HG02943 (cell line): Measurements from ENCODE around the gene PNMA8C.

Experiments
- ATAC-seq: cut with Tn5 transposase; IDR thresholded peaks from one replicate; pipeline ENCODE4 v1.9.1; 2021; ENCODE audit warnings: mild to moderate bottlenecking, low read depth, moderate library complexity; ENCODE audit not compliant: unreplicated experiment

PNMA8C gene

GRCh38 chr19:46428239-46429135 is at the start of gene PNMA8C:
PNMA8C (minus strand) TSS chr19:46428936; CDS start chr19:46428359, 577 bp downstream.
- ATAC-seq: no peak

GRCh38 chr19:46475986-46476385 is 47.2 kb upstream of the PNMA8C start:
- no peak for ATAC-seq

DNA sequence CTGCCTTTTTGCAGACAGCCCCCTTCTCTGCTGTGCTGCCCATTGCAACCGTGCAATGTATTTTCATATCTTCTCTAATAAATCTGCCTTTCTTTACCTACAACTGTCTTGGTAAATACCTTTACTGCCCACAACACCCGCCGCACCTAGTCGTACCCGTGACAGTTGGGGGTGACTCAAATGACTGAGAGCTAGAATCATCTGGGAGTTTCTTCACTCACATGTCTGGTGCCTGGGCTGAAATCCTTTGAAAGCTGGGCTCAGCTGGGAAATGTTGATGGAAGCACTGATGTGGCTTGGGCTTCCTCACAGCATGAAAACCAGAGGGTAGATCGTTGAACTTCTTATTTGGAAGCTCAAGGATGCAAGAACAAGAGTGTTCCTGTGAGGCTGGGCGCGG is 45.5 kb upstream of the PNMA8C start:
- ATAC-seq: no peak

DNA sequence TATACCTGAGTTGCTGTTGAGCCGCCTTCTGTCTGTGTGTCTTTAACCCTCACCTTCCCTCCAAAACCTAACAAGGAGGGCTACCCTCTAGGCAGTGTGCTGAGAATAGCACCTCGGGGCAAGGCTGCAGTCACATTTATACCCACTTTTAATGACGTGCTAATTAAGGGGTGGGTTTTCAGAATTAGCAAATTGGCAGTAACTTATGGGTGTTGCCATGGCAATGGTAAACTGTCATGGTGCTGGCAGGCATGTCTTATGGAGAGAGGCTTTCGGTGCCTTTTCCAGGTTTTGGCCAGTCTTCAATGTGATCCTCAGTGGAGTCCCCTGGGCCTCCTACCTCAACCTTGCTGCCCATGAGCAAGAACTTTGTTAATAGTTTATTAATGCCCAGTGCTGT is 43.9 kb upstream of the PNMA8C start:
- ATAC-seq: no peak

GRCh38 chr19:46471811-46472543 is 43.2 kb upstream of the PNMA8C start:
- no peak for ATAC-seq

- no peak for ATAC-seq
Observed at GRCh38 chr19:46471116-46471733, 42.5 kb upstream of the PNMA8C start, which contains the start of gene PNMA8A. PNMA8A (minus strand) TSS chr19:46471563; CDS start chr19:46471035, 528 bp downstream.

DNA sequence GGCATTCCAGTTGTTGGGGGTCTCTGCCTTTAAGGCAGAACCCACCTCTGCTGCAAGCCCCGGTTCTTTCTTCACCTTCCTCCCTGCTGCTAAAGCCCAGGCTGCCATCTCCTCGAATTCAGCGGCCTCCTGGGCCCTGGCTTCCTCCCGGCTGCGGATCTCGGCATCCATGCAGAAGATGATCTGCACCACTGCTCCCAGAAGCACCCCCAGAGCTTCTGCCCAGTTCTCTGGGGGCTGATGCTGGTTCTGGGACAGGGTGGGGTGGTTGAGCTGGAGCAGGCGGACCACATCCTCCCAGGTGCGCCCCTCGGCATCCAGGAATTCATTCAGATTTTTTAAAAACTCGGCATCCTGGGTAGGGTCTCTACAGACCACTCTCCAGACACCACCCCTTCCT is 41.6 kb upstream of the PNMA8C start:
- no peak for ATAC-seq

DNA sequence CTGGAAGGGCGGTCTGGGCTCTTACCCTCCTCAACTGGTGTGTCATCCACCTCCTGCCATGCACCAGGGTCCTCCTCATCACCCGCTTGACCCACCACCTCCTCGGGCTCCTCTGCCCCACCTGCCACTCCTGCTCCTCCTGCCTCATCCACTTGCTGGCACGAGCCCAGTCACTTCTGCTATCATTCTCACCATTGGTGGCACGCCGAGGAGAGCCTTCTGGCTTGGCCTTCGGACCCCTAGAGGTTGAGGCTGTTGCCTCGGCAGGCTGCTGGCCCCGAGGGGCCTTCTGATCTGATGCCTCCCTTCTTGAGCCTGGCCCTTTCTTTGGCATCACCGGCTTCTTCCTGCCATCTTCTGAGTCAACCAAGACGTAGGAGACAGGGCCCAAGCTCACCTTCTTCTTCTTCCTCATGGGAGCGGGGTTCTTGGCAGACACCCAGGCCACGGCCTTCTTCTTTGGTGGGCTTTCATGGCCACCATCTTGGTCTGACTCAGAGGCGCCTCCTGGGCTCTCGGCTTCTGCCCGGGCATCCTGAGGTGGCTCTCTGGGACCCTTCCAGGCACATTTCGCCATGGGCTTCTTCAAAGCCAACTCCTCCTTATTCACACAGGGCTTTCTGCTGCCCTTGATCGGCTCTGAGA is 40.9 kb upstream of the PNMA8C start:
- no peak for ATAC-seq

DNA sequence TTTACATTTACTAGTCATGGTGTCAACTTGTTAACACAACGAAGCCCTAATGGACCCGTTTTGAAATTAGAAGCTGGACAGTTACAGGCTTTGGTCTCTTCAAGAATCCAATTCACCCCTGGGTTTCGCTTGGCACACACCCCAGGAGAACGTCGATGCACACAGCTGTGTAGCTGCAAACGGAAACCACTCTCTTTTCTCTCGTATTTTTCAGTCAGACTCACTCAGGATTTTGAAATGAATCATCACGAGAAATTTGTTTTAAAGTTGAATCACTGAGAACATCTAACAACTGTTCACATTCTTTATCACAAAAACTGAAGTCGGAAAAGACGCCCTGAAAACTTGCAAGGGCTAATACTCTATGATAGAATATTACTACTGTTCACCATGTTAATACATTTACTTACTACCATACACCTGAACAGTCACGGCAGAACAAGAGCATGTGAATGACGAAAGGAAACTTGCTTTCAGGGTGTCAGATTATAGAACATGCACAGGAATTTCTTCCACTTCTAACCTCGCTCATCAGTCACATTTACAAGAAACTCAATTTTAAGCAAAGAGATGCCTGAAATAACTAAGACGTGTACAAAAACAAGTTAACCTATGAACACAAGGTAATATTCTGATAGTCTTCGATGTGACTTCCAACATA is 37.9 kb upstream of the PNMA8C start:
- ATAC-seq: no peak

DNA sequence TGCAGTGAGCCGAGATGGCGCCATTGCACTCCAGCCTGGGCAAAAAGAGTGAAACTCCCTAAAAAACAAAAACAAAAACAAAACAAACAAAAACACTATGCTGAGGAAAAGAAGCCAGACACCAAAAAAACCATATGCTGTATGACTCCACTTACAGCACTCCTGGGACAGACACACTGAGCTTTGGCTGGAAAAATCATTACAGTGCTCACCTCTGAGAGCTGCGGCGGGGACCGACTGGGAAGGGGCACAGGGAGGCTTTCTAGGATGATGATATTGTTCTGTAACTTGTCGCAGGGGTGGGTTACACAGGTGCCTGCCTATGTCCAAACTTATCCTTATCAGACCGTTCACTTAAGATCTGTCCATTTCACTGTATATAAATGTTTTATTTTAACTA is 34.8 kb upstream of the PNMA8C start:
- ATAC-seq: no peak

- ATAC-seq: no peak
Observed at GRCh38 chr19:46461537-46461936, 32.8 kb upstream of the PNMA8C start.

- ATAC-seq: no peak
Observed at GRCh38 chr19:46460981-46461380, 32.2 kb upstream of the PNMA8C start.

DNA sequence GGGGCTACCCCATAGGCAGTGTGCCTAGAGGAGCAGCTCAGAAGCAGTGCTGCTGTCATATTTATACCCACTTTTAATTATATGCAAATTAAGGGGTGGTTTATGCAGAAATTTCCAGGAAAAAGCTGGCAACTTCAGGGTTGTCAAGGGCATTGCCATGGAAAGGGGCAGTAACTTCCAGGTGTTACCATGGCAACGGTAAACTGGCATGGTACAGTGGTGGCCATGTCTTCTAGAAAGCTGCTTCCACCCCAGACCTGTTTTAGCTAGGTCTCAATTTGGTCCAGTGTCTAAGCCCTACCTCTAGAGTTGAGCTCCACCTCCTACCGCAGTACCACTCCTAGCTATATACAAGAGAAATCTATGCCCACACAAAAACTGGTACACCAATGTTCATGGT is 31.3 kb upstream of the PNMA8C start:
- ATAC-seq: no peak

DNA sequence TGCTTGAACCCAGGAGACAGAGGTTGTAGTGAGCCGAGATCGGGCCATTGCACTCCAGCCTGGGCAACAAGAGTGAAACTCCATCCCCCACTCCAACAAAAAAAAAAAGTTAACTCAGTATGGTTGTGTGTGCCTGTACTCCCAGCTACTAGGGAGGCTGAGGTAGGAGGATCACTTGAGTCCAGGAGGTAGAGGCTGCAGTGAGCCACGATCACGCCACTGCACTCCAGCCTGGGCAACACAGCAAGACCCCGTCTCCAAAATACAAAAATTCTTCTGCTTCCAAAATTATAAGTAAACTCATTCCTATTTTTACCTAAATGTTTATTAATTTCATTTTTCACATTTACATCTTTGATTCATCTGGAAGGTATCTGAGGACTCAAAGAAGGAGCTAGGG is 28.2 kb upstream of the PNMA8C start:
- no peak for ATAC-seq

DNA sequence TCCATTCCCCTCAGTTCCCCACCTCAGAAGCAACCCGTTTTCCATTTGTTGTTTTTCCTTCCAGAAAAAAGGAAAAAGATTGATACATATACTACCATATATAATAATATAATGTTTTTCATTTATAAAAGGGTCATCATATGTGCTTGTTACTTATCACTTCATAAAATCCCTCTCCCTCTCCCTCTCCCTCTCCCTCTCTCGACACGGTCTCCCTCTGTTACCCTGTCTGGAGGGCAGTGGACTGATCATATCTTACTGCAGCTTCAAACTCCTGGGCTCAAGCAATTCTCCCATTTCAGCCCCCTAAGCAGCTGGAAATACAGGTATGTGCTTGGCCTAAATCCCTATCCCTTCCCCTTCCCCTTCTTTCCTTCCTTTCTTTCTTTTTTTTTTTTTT is 25.5 kb upstream of the PNMA8C start:
- ATAC-seq: no peak

DNA sequence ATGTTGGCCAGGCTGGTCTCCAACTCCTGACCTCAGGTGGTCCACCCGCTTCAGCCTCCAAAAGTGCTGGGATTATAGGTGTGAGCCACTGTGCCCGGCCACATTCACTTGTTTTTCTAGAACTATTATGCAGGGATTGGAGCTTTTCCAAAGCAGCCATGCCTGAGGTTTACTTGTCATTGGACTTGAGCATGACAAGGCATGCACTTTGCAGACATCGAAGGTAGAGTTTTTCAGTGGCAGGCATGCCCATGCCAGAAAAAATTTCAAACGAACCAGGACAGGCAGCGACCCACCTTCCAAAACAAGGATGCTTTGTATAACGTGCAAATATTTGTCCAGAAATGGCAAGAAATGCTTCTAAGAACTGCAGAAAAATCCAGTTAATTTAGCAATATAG is 24.9 kb upstream of the PNMA8C start:
- no peak for ATAC-seq

DNA sequence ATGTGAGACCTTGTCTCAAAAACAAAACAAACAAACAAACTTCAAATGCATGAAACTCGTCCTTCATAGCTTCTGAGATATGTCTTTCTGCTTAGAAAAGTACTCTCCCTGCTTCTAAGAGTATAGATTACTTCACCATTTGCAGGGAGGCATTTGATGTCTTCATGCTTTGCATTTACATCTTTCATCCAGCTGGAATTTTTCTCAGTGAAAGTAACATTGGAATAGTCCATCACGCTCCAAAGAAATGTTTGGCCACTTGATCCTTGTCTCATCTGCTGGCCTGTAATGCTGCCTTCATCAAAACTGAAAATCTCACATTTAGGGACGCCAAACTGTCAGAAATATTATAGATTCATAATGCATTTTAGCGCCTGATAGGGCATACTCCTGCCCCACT is 23.4 kb upstream of the PNMA8C start:
- ATAC-seq: no peak

GRCh38 chr19:46451352-46451751 is 22.6 kb upstream of the PNMA8C start:
- no peak for ATAC-seq

DNA sequence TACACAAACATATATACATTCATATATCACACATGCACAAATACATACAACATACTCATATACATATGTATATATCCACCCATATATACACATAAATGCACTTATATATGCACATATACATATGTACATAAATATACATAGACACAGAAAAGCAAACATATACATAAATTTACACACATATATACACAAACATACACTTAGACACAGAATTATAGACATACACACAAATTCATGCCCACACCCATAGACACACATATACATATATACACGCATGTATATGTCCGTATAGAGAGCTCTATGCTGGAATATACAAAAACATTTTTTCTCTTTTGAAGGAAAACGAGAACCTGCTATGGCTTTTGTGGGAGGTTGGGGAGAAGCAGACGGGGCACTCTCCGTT is 22.0 kb upstream of the PNMA8C start:
- no peak for ATAC-seq

DNA sequence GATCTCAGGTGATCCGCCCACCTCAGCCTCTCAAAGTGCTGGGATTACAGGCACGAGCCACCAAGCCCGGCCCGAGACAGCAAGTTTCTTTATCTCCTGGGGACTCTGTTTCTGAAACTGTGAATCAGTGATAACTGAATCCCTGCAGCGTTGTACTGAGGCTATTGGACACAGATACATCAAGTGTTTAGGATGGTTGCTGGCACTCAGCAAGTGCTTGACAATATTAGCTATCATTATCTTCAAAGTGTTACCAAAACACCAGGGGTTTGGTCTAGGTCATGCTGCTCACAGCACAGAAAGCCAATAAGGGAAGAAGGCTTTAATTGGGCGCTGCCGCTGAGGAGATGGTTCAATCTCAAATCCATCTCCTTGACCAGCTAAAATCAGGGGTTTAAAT is 20.5 kb upstream of the PNMA8C start:
- ATAC-seq: no peak
